ENCODE measurements around the gene MMP19. TPM values are rescaled to one million over a fixed set of nuclear protein-coding genes. Genes with fewer than 3 reads are reported as not detected.
"Not testable (repeated sequence)": the region's sequence is repeated elsewhere in the genome, so short reads cannot be mapped to it uniquely, and the experiment has no call there.

MMP19 gene
- total RNA-seq, 1 donor from 2014 or later = not detected

DNA sequence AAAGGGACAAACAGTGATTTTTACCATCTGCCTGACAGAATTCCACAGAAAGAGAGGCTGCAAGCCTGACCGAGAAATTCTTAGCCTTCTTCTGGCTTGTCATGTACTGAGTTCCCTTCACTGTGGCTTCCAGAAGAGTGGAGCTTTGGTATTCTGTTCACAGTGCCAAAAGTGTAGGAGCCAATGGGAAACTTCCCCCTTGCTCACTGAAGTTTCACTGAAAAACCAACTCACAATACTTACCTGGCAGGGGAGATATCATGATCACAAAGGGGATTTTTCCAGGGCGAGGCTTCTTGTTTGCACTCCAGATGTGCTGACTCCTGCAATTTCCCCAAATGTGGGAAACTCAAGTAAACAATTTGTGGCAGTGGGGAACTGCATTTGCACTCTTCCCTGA is 31.7 kb upstream of the MMP19 start:
- peaks cover 10% of the 10 kb centered on the region for H3K36me3 Mint-ChIP-seq (ENCODE audit: unreplicated experiment)
- H3K27me3 Mint-ChIP-seq (ENCODE audit: unreplicated experiment) = no peaks in the 10 kb centered on the region
- H3K4me3 Mint-ChIP-seq (ENCODE audit: unreplicated experiment) = no peak overlapping the region

GRCh38 chr12:55866454-55867004 is 23.8 kb upstream of the MMP19 start:
- H3K9me3 Mint-ChIP-seq (ENCODE audit: unreplicated experiment); H3K4me3 Mint-ChIP-seq (ENCODE audit: unreplicated experiment); H3K27me3 Mint-ChIP-seq (ENCODE audit: unreplicated experiment); H3K27ac Mint-ChIP-seq (ENCODE audit: unreplicated experiment); DNase-seq; H3K4me1 Mint-ChIP-seq (ENCODE audit: low read depth, unreplicated experiment); H3K36me3 Mint-ChIP-seq (ENCODE audit: unreplicated experiment): not testable (repeated sequence)

More for the DNA sequence above, 31.7 kb upstream of the MMP19 start:
- Mint-ChIP-seq H3K9me3 (ENCODE audit: unreplicated experiment) (peaks cover 5% of the 10 kb centered on the region), H3K4me1 (ENCODE audit: low read depth, unreplicated experiment) (no peaks in the 10 kb centered on the region), H3K27ac (ENCODE audit: unreplicated experiment) (no peak overlapping the region)
- DNase-seq = no peak
- TF ChIP-seq CTCF (IDR thresholded peaks at IDR 0.05; ENCODE audit: partially characterized antibody, unreplicated experiment) = no peak

DNA sequence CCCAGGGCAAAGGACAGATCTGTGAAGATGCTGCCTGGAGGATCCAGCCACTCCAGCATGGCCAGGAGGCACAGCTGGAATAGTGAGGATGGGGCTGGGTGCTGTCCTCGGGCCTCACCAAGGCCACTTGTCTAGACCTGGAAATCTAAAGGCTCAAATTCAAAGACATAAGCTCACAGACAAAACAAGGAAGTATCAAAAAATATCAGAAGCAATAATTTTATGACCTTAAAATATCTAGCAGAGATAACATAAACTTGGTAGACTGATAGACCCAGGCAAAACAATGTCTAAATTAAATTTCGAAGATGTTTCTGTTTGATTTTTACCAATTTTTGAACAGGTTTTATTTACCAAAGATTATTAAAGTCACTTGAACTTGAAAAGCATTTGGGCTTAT is 22.6 kb upstream of the MMP19 start:
- Mint-ChIP-seq H3K27me3 (ENCODE audit: unreplicated experiment) (peaks cover 2% of the 10 kb centered on the region), H3K4me3 (ENCODE audit: unreplicated experiment) (no peak overlapping the region), H3K27ac (ENCODE audit: unreplicated experiment) (no peak overlapping the region), H3K9me3 (ENCODE audit: unreplicated experiment) (no peaks in the 10 kb centered on the region), H3K36me3 (ENCODE audit: unreplicated experiment) (no peaks in the 10 kb centered on the region), H3K4me1 (ENCODE audit: low read depth, unreplicated experiment) (no peaks in the 10 kb centered on the region)
- DNase-seq = no peak
- no peak for TF ChIP-seq CTCF (IDR thresholded peaks at IDR 0.05; ENCODE audit: partially characterized antibody, unreplicated experiment)

DNA sequence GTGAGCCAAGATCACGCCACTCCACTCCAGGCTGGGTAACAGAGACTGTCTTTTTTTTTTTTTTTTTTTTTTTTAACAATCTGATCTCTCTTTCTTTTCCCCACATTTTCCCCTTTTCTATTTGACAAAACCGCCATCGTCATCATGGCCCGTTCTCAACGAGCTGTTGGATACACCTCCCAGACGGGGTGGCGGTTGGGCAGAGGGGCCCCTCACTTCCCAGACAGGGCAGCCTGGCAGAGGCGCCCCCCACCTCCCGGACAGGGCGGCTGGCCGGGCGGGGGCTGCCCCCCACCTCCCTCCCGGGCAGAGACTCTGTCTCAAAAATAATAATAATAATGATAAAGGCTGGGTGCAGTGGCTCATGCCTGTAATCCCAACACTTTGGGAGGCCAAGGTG is 20.2 kb upstream of the MMP19 start:
- not testable (repeated sequence) for H3K4me1 Mint-ChIP-seq (ENCODE audit: low read depth, unreplicated experiment); H3K9me3 Mint-ChIP-seq (ENCODE audit: unreplicated experiment); H3K36me3 Mint-ChIP-seq (ENCODE audit: unreplicated experiment); H3K27me3 Mint-ChIP-seq (ENCODE audit: unreplicated experiment); H3K4me3 Mint-ChIP-seq (ENCODE audit: unreplicated experiment); DNase-seq; H3K27ac Mint-ChIP-seq (ENCODE audit: unreplicated experiment)

DNA sequence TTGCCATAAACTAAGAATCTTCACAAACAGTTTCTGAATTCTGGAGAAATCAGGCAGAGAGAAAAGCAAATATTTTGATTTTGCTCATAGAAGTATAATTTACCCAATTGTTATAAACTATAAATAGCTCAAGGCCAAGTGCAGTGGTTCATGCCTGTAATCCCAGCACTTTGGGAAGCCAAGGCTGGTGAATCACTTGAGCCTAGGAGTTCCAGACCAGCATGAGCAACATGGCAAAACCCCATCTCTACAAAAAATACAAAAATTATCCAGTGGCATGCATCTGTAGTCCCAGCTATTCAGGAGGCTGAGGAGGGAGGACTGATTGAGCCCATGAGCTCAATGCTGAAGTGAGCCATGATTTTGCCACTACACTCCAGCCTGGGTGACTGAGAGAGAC is 19.6 kb upstream of the MMP19 start:
- Mint-ChIP-seq H3K4me1 (ENCODE audit: low read depth, unreplicated experiment) (no peaks in the 10 kb centered on the region), H3K9me3 (ENCODE audit: unreplicated experiment) (no peaks in the 10 kb centered on the region), H3K4me3 (ENCODE audit: unreplicated experiment) (no peak overlapping the region), H3K27me3 (ENCODE audit: unreplicated experiment) (peaks cover 4% of the 10 kb centered on the region), H3K36me3 (ENCODE audit: unreplicated experiment) (no peaks in the 10 kb centered on the region), H3K27ac (ENCODE audit: unreplicated experiment) (no peak overlapping the region)
- DNase-seq = no peak
- TF ChIP-seq CTCF (IDR thresholded peaks at IDR 0.05; ENCODE audit: partially characterized antibody, unreplicated experiment) = no peak

DNA sequence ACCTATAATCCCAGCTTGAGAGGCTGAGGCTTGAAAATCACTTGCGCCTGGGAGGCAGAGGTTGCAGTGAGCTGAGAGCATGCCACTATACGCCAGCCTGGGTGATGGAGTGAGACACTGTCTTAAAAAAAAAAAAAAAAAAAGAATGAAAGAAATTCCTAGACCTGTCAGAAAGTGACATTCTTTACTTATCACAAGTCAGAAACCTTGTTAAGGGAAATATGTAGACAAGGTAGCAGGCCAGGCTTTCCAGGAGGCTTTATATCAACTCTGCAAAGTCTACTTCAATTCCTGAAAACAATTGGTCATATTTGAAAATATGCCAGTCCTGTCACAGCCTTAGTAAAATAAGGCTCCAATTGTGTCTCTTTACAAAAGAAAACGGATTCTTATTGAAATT is 19.1 kb upstream of the MMP19 start:
- Mint-ChIP-seq H3K27me3 (ENCODE audit: unreplicated experiment) (peaks cover 2% of the 10 kb centered on the region), H3K27ac (ENCODE audit: unreplicated experiment) (no peak overlapping the region), H3K4me3 (ENCODE audit: unreplicated experiment) (no peak overlapping the region), H3K36me3 (ENCODE audit: unreplicated experiment) (no peaks in the 10 kb centered on the region), H3K4me1 (ENCODE audit: low read depth, unreplicated experiment) (no peaks in the 10 kb centered on the region), H3K9me3 (ENCODE audit: unreplicated experiment) (no peaks in the 10 kb centered on the region)
- no peak for TF ChIP-seq CTCF (IDR thresholded peaks at IDR 0.05; ENCODE audit: partially characterized antibody, unreplicated experiment)
- DNase-seq = no peak
